GM12872 (cell line): ENCODE measurements around the gene WSB1.

Experiments used
- TF ChIP-seq, protein P1 (sequence below): IDR thresholded peaks from 3 replicates; pipeline ENCODE4 v1.5.1; 2011; ENCODE audit warnings: low read depth, mild to moderate bottlenecking, low read length, moderate library complexity; ENCODE audit not compliant: insufficient read depth

Gene WSB1

DNA sequence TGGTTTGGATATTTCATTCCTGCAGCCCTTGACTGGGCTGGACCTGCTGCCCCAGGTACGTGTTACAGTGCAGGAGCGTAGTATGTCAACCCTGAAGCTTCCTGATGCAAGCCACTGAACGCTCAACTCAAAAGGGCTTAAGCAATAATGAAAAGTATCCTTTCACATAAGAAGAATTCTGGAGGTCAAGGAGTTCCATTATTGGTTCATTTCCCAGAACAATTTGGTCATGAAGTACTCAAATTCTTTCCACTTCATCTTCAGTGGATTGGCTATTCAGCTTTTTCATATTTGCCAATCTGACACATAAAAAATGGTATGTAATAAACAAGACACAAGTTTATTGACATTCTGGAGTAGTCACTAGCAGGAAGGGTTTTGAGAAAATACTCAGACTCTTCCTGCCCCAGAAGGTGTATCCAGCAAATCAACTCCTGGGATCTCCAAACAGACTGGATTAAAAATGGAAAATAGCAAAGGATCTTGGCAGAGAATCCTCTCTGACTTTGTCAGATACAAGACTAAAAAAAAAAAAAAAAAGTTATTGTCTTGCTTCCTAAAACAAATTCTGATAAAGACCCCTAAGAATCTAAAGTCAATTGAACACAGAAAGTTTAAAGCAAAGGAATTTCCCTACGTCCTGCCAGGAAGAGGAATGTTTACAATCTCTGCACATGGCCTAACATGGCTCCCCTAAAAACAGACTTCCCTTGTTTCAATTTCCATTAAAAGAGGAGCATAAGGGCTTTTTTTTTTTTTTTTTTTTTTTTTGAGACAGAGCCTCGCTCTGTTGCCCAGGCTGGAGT lies 37.5 kb upstream of the WSB1 start:
- TF ChIP-seq, protein P1, sequence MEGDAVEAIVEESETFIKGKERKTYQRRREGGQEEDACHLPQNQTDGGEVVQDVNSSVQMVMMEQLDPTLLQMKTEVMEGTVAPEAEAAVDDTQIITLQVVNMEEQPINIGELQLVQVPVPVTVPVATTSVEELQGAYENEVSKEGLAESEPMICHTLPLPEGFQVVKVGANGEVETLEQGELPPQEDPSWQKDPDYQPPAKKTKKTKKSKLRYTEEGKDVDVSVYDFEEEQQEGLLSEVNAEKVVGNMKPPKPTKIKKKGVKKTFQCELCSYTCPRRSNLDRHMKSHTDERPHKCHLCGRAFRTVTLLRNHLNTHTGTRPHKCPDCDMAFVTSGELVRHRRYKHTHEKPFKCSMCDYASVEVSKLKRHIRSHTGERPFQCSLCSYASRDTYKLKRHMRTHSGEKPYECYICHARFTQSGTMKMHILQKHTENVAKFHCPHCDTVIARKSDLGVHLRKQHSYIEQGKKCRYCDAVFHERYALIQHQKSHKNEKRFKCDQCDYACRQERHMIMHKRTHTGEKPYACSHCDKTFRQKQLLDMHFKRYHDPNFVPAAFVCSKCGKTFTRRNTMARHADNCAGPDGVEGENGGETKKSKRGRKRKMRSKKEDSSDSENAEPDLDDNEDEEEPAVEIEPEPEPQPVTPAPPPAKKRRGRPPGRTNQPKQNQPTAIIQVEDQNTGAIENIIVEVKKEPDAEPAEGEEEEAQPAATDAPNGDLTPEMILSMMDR: no peak

DNA sequence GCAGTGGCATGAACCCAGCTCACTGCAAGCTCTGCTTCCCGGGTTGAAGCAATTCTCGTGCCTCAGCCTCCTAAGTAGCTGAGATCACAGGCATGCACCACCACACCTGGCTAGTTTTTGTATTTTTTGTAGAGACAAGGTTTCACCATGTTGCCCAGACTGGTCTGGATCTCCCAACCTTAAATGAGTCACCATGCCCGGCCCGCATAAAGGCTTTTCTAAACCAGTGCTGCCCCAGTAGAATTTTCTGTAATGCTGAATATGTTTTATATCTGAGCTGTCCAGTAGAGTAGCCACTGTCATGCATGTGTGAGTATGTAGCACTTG lies 36.9 kb upstream of the WSB1 start:
- TF ChIP-seq, protein P1: no peak

DNA sequence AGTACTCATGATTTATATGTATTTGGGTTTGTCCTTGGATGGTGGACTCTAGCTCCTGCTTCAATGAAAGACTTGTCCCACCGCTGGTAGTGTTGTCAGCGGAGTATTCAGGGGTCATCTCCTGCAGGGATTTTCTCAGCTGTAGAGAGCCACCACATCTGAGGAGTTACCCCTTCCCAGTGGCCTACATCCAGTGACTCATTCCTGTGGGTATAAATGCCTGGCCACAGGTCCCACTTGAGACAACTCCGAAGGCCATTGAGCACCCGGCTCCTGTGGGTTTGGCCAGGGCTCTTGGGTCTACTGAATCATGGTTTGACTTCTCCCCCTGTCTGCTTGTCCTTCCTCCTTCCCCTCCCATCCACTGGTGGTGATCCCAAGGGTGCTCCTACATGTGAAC lies 34.6 kb upstream of the WSB1 start:
- TF ChIP-seq, protein P1: no peak

DNA sequence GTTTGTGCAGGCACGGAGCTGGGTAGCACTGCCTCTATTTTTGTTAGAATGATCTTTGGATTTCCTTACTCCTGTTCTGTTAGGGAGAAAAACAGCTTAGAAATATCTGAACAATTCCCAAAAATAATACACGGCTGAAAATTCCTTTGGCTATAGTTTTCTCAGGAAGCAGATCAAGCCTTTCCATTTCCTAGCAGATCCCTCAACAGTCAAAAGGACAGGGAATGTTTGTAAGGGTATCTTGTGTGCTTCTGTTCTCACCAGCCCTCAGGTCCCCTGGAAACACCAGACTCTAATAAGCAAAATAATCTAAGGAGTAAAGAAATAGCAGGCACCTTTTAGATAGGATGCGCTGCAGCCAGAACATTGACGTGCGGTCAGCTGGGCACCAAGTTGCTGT lies 30.5 kb upstream of the WSB1 start:
- TF ChIP-seq, protein P1: no peak

DNA sequence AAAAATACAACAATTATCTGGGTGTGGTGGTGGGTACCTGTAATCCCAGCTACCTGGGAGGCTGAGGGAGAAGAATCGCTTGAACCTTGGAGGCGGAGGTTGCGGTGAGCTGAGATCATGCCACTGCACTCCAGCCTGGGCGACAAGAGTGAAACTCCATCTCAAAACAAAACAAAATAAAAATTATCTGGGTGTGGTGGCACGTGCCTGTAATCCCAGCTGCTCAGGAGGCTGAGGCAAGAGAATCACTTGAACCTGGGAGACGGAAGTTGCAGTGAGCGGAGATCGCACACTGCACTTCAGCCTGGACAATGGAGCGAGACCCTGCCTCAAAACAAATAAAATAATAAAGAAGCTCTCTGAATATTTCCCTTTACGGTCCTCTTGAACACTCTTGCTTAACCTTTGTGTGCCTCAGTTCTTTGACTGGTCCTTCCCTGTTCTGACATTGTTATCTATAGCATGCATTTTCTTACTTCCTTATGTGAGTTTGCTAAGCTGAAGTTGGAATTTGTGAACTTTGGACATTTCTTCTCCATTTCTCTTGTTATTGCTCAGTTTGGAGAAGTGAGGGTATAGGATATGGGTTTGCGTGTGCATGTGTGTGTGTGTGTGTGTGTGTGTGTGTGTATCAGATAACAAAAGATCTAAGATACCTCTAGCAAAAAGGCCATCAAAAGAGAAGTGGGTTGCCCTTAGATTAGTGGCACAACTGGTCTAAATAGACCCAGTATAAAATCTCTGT lies 29.7 kb upstream of the WSB1 start:
- TF ChIP-seq, protein P1: no peak

DNA sequence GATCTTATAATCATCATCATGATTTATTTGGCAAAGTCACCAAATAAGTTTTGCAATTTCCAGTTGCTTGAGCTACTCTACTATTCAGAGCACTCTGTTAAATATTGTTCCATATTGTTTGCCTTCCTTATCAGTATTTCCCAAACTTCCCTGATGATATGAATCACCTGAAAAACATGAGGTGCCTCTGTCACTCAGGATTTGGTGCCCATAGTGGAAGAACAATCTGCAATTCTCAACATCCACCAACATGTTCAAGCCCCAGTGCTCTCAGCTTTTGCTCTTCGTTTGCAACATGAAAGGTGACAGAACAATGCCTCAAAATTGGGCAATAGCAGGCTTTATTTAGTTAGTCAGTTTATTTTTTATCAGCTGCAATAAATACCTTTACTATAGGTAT lies 28.6 kb upstream of the WSB1 start:
- TF ChIP-seq, protein P1: no peak

DNA sequence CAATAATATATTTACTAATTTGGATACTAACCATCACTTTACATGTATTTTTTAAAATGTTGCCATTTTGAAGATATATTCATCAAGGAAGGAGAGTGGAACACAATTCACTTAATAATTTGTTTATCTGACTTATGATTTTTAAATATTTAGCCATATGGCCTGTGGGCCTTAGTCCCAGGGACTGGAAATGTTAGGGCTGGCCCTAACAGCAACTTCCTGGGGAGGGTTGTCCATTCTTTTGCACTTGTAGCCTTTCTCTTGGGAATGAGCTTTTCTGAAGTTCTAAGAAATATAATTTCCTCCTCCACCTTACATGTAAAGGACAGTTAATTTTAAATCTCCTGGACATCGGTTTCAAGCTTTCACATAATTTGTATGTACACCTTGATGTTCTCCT lies 27.7 kb upstream of the WSB1 start:
- TF ChIP-seq, protein P1: no peak
